PFSK-1 (cell line): ENCODE results near the gene LAMB2.

Experiments
- POLR2AphosphoS5 ChIP-seq: IDR thresholded peaks from 2 replicates; pipeline ENCODE4 v1.6.1; 2012; ENCODE audit warnings: low read depth, mild to moderate bottlenecking, control low read depth, low read length, moderate library complexity
- SIN3A ChIP-seq: IDR thresholded peaks from 2 replicates; pipeline ENCODE4 v1.6.1; 2012; ENCODE audit warnings: mild to moderate bottlenecking, low read length, moderate library complexity, borderline replicate concordance; ENCODE audit not compliant: insufficient read depth
- TAF1 ChIP-seq: IDR thresholded peaks from 2 replicates; pipeline ENCODE4 v1.6.1; 2012; ENCODE audit warnings: low read length, control low read depth, borderline replicate concordance; ENCODE audit not compliant: insufficient read depth
- TF ChIP-seq, protein P1 (sequence below), 2 experiments: IDR thresholded peaks; 2 replicates each; pipeline versions ENCODE4 v1.6.1 to v1.8.0; 2011 to 2012; ENCODE audit warnings: low read depth in 2 of 2, low read length in 2 of 2, control low read depth in 1 of 2, inconsistent platforms in 1 of 2, mild to moderate bottlenecking in 1 of 2, moderate library complexity in 1 of 2; ENCODE audit not compliant: insufficient read depth in 1 of 2

DNA sequence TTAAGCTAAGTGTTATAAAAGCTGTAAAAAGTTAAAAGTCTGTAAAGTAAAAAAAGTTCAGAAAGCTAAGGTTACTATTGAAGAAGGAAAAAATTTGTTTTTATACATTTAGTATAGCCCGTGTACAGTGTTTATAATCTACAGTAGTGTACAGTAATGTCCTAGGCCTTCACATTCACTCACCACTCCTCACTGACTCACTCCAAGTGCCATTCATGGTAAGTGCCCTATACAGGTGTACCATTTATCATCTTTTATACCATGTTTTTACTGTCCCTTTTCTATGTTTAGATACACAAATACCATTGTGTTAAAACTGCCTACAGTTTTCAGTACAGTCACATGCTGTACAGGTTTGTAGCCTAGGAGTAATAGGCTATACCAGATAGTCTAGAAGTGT is 24.4 kb upstream of the LAMB2 start:
- no peak for TF ChIP-seq POLR2AphosphoS5
- TF ChIP-seq, protein P1, sequence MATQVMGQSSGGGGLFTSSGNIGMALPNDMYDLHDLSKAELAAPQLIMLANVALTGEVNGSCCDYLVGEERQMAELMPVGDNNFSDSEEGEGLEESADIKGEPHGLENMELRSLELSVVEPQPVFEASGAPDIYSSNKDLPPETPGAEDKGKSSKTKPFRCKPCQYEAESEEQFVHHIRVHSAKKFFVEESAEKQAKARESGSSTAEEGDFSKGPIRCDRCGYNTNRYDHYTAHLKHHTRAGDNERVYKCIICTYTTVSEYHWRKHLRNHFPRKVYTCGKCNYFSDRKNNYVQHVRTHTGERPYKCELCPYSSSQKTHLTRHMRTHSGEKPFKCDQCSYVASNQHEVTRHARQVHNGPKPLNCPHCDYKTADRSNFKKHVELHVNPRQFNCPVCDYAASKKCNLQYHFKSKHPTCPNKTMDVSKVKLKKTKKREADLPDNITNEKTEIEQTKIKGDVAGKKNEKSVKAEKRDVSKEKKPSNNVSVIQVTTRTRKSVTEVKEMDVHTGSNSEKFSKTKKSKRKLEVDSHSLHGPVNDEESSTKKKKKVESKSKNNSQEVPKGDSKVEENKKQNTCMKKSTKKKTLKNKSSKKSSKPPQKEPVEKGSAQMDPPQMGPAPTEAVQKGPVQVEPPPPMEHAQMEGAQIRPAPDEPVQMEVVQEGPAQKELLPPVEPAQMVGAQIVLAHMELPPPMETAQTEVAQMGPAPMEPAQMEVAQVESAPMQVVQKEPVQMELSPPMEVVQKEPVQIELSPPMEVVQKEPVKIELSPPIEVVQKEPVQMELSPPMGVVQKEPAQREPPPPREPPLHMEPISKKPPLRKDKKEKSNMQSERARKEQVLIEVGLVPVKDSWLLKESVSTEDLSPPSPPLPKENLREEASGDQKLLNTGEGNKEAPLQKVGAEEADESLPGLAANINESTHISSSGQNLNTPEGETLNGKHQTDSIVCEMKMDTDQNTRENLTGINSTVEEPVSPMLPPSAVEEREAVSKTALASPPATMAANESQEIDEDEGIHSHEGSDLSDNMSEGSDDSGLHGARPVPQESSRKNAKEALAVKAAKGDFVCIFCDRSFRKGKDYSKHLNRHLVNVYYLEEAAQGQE (IDR thresholded peaks at IDR 0.05; ENCODE audit: insufficient read depth in 1 of 2, low read depth in 2 of 2, low read length in 2 of 2) = no peak
- TF ChIP-seq TAF1 = no peak
- no peak for TF ChIP-seq SIN3A
